CD4-positive, alpha-beta T cell treated with Interleukin-6 for 4 hours (primary cell): ENCODE results near the gene RBL1.
"Not testable (repeated sequence)": the region's sequence is repeated elsewhere in the genome, so short reads cannot be mapped to it uniquely, and the experiment has no call there.

Experiments
- DNase-seq: peaks from one replicate; pipeline ENCODE4 v3.0.0-alpha.2; 2020; ENCODE audit warnings: mixed read lengths

Gene RBL1

GRCh38 chr20:37072293-37073196 lies 23.3 kb downstream of the RBL1 start:
- peak; percentile 7 for DNase-seq

GRCh38 chr20:37071481-37071911 lies 24.3 kb downstream of the RBL1 start:
- DNase-seq = peak; percentile 63

- not testable (repeated sequence) for DNase-seq
These were observed 26.2 kb downstream of the RBL1 start for GRCh38 chr20:37069563-37069962.

- no peak for DNase-seq
These were observed 29.6 kb downstream of the RBL1 start for GRCh38 chr20:37066168-37066567.

GRCh38 chr20:37055276-37055675 lies 40.5 kb downstream of the RBL1 start:
- DNase-seq = no peak

GRCh38 chr20:37053230-37053950 lies 42.4 kb downstream of the RBL1 start:
- DNase-seq = no peak

- DNase-seq = peak; percentile 21
These were observed 52.5 kb downstream of the RBL1 start for GRCh38 chr20:37042986-37043972.

- not testable (repeated sequence) for DNase-seq
These were observed 56.4 kb downstream of the RBL1 start for GRCh38 chr20:37039366-37039765.

GRCh38 chr20:37032077-37032476 lies 63.7 kb downstream of the RBL1 start:
- DNase-seq = no peak

- DNase-seq = no peak
These were observed 75.2 kb downstream of the RBL1 start for GRCh38 chr20:37020636-37021035.

GRCh38 chr20:37012631-37013030 lies 83.2 kb downstream of the RBL1 start:
- not testable (repeated sequence) for DNase-seq

- not testable (repeated sequence) for DNase-seq
These were observed 83.9 kb downstream of the RBL1 start for GRCh38 chr20:37011858-37012257.

GRCh38 chr20:37011147-37011546 lies 84.7 kb downstream of the RBL1 start:
- no peak for DNase-seq

GRCh38 chr20:37007898-37008649 lies 87.7 kb downstream of the RBL1 start:
- peak; percentile 54 for DNase-seq

- DNase-seq = not testable (repeated sequence)
These were observed 90.5 kb downstream of the RBL1 start for GRCh38 chr20:37005062-37005942.

- DNase-seq = not testable (repeated sequence)
These were observed 94.2 kb downstream of the RBL1 start for GRCh38 chr20:37001634-37002033.

- not testable (repeated sequence) for DNase-seq
These were observed 95.6 kb downstream of the RBL1 start for GRCh38 chr20:37000171-37000570.

- DNase-seq = no peak
These were observed 97.1 kb downstream of the RBL1 start for GRCh38 chr20:36998652-36999051.

GRCh38 chr20:36997121-36997520 lies 98.7 kb downstream of the RBL1 start:
- DNase-seq = no peak

GRCh38 chr20:36994221-36994620 lies 101.6 kb downstream of the RBL1 start:
- DNase-seq = not testable (repeated sequence)
